HUES64 (cell line): Measurements from ENCODE around the gene GBX1.

Experiments
- H3K27ac ChIP-seq: 2 replicates; pipeline ENCODE4 v1.7.0; 2013; ENCODE audit warnings: low read depth, low read length, inconsistent platforms
- H3K27me3 ChIP-seq: 2 replicates; pipeline ENCODE4 v1.6.1; 2013; ENCODE audit warnings: mild to moderate bottlenecking, low read length; ENCODE audit not compliant: insufficient read depth
- H3K36me3 ChIP-seq: 2 replicates; pipeline ENCODE4 v1.6.1; 2013; ENCODE audit warnings: mild to moderate bottlenecking, low read length; ENCODE audit not compliant: insufficient read depth
- H3K4me1 ChIP-seq: 2 replicates; pipeline ENCODE4 v1.6.1; 2013; ENCODE audit warnings: mild to moderate bottlenecking, low read length, moderate library complexity; ENCODE audit not compliant: insufficient read depth
- H3K4me3 ChIP-seq: 2 replicates; pipeline ENCODE4 v1.5.1; 2013; ENCODE audit warnings: mild to moderate bottlenecking, low read length, moderate library complexity
- H3K9ac ChIP-seq: 2 replicates; pipeline ENCODE4 v1.6.1; 2013; ENCODE audit warnings: mild to moderate bottlenecking, low read depth, low read length
- H3K9me3 ChIP-seq: 2 replicates; pipeline ENCODE4 v1.6.1; 2013; ENCODE audit warnings: low read depth, low read length; ENCODE audit not compliant: insufficient read depth
- WGBS: fragments of 150-250, 120-280 bp; methylation state at CpG from one replicate; pipeline ENCODE4 v1.1.7; 2013; ENCODE audit warnings: missing lambda C conversion rate; 5-methylcytosine and 5-hydroxymethylcytosine counted together

Gene GBX1

DNA sequence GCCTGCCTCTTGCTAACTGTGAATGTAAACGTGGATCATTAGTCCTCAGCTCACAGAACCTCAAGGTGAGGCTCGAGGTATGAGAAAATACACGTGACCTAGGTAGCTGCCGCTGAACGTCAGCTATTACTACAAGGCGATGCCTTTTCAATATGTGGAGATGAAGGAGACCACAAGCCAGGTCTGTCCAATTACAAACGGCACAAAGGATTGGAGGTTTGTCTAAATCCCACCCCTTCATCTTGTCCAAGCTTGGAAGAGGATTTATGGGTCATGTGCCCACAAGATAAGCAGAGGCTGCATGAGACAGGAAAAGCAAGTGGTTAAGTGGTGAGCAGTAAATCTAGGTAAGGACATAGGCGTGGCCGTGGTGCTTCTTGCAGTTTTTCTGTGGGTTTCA is 39.4 kb upstream of the GBX1 start:
- no peak overlapping the region for H3K4me3 ChIP-seq
- H3K9ac ChIP-seq, result no peak overlapping the region
- H3K27ac ChIP-seq, result no peak overlapping the region
- whole genome bisulfite sequencing, result 91% methylated on average over 9 of the region's 9 CpGs
- H3K36me3 ChIP-seq, result 0 out of 2 replicates have a peak, but pooled peaks cover under 1% of the 10 kb centered on the region
- H3K27me3 ChIP-seq, result no peaks in the 10 kb centered on the region
- H3K9me3 ChIP-seq, result no peaks in the 10 kb centered on the region
- H3K4me1 ChIP-seq, result peaks cover 6% of the 10 kb centered on the region

DNA sequence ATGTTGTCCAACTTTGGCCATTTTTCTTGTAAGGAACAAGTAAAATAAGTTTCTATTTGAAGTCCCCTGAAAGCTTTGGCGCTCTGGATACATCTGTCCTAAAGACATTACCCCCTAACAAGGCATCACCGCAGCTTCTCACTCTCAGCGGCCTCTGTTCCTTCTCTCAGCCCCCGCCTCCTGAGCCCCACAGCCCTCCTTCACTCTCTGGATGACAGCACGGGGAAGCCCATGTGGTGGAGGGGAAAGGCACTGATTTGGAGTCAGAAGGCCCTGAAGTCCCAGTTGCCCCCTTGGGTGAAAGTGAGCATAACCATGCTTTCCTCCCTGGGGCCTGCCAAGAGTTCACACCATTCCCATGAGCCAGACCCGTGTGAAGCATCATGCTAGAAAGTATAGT is 38.2 kb upstream of the GBX1 start:
- WGBS, result 72% methylated on average over 6 of the region's 6 CpGs
- Histone ChIP-seq H3K9ac (no peak overlapping the region), H3K4me3 (no peak overlapping the region), H3K27me3 (no peaks in the 10 kb centered on the region), H3K9me3 (no peaks in the 10 kb centered on the region), H3K4me1 (peaks cover 4% of the 10 kb centered on the region), H3K36me3 (no peaks in the 10 kb centered on the region), H3K27ac (no peak overlapping the region)

DNA sequence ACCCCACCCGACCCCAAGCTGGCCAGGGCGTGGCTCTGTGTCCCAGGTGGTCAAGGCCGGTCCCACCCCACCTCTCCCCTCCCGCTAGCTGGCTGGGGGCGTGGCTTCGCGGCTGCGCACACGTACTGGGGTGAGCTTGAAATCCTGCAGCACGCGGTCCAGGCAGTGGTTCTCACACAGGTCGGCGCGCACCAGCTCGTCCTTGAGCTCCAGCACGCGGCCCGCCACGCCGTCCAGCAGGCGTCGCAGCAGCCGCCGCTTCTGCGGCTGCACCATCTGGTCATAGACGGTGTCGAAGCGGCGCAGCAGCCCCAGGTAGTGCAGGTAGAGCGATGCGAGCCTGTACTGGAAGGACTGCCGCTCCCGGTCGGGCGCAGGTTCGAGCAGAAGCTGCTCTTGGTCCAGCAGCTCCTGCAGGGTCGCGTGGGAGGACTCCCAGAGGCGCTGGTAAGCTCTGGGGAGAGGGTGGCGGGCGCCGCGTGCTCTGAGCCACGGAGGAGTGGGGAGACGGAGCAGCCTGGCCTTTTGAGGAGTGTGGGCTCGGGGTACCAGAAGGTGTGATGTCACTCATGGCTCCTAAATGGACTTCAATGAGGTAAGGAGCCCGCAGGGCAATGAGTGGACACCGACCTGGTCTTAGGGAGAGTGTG is 37.0 kb upstream of the GBX1 start:
- H3K9ac ChIP-seq, result no peak overlapping the region
- 91% methylated on average over 48 of the region's 48 CpGs for WGBS
- peaks cover 3% of the 10 kb centered on the region; the same call in 1 of the 2 replicates for H3K4me1 ChIP-seq
- no peak overlapping the region for H3K4me3 ChIP-seq
- no peaks in the 10 kb centered on the region for H3K27me3 ChIP-seq
- H3K9me3 ChIP-seq, result no peaks in the 10 kb centered on the region
- no peaks in the 10 kb centered on the region for H3K36me3 ChIP-seq
- H3K27ac ChIP-seq, result no peak overlapping the region

DNA sequence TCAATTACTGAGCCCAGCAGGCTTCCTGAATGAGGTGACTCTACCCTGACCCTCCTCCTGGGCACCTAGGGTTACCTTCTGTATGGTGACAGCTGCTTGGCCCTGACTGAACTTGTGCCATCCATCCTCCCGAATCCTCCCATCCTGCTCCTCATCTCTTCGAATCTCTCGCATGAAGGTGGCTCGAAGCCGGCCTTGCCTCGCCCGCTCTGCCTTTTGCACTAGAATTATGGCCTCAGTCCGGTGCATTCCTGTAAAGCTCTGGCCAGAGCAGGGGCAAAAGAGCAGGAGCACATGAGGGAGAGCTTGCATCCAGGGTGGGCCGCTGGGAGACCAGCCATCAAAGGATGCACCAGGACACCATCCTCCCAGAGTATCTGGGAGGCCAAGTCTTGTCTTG is 35.3 kb upstream of the GBX1 start:
- peaks cover 3% of the 10 kb centered on the region; the same call in 1 of the 2 replicates for H3K4me1 ChIP-seq
- H3K27ac ChIP-seq, result no peak overlapping the region
- H3K9ac ChIP-seq, result no peak overlapping the region
- H3K36me3 ChIP-seq, result no peaks in the 10 kb centered on the region
- no peak overlapping the region for H3K4me3 ChIP-seq
- WGBS, result 94% methylated on average over 9 of the region's 9 CpGs
- no peaks in the 10 kb centered on the region for H3K9me3 ChIP-seq
- H3K27me3 ChIP-seq, result no peaks in the 10 kb centered on the region

DNA sequence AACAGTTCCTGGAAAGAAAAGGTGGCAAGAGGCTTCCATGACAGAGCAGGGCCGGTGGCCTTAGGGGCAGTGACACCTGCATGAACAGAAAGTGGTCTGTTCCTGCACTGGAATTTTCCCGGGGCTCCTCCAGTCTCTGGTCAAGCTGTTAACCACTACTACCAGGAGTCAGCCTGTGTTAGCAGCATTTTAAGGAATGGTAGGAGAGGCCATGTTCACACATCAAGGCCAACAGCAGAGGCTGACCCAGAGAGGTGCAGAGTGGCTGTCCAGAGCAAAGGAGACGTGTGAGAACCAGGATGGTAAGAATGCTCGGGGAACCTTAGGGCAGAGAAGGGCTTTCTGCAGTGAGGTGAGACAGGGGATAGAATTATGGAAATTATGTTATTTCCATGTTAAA is 34.3 kb upstream of the GBX1 start:
- Histone ChIP-seq H3K27me3 (no peaks in the 10 kb centered on the region), H3K27ac (no peak overlapping the region), H3K9me3 (no peaks in the 10 kb centered on the region), H3K36me3 (no peaks in the 10 kb centered on the region), H3K4me1 (peaks cover 3% of the 10 kb centered on the region; the same call in 1 of the 2 replicates), H3K9ac (no peak overlapping the region), H3K4me3 (no peak overlapping the region)
- 90% methylated on average over 4 of the region's 4 CpGs for WGBS

DNA sequence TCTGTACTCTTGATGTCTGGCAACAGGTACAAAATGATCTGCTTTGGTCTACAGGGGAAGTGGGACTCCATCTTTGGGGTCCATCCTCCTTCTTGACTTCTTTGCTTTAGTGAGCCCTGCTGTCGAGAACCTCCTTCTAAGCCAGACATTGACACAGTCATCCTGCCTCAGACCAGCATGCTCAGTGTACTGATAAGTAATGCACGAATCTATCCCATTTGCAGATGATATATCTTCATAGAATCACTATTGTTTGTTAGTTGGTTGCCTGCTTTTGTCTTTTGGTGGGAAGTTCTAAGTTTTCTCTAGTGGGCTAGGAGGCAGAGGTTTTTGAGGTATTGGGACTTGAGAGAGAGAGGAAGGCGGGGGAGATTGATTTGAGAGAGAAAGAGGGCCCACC is 33.9 kb upstream of the GBX1 start:
- Histone ChIP-seq H3K9me3 (no peaks in the 10 kb centered on the region), H3K27ac (no peak overlapping the region), H3K4me3 (no peak overlapping the region), H3K27me3 (no peaks in the 10 kb centered on the region), H3K9ac (no peak overlapping the region), H3K36me3 (no peaks in the 10 kb centered on the region), H3K4me1 (peaks cover 3% of the 10 kb centered on the region; the same call in 1 of the 2 replicates)
- 84% methylated on average over 3 of the region's 3 CpGs for WGBS

DNA sequence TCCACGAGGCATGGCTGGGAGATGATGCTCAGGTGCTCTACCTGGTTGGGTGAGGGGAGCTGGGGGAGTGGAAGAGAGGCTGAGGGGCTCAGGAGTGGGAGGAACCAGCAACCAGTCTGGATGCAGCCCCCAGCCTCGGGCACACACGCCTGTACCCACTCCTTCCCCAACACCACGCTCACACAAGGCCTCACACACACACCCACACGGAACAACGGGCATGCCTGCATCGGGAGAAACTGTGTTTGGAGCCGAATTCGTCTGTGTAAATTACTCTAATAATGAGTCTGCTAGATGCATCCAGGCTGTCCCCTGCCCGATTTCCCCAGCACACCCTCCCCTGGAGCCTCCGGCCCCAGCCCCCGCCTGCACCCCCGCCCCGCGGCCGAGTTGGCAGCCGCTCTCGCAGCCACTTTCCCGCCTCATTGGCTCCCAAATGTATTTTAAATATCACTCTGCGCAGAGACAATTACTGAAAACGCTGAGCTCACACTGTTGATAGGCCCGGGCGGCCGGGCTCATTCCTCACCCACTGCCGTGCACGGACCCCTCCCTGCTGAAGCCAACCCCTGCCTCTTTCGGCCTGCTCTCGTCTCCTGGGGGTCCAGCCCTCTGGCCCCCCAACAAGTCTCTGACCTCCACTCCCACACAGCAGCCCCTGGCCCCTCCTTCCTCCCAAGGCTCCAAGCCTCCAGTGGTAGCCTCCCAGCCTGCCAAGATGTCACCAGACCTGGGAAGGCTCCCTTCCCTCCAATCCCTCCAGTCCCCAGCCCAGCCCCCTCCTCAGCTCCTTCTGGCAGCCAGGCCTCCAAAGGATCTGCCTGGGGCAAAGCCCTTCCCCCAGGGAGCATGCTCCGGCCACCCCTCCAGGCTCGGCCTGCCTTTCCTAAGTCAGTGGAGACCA is 31.7 kb upstream of the GBX1 start:
- no peaks in the 10 kb centered on the region for H3K9me3 ChIP-seq
- H3K27me3 ChIP-seq, result 0 out of 2 replicates have a peak, but pooled peaks cover 3% of the 10 kb centered on the region
- WGBS, result 77% methylated on average over 30 of the region's 30 CpGs
- no peak overlapping the region for H3K4me3 ChIP-seq
- peaks cover 3% of the 10 kb centered on the region; the same call in 1 of the 2 replicates for H3K4me1 ChIP-seq
- no peaks in the 10 kb centered on the region for H3K36me3 ChIP-seq
- H3K9ac ChIP-seq, result no peak overlapping the region
- H3K27ac ChIP-seq, result no peak overlapping the region

DNA sequence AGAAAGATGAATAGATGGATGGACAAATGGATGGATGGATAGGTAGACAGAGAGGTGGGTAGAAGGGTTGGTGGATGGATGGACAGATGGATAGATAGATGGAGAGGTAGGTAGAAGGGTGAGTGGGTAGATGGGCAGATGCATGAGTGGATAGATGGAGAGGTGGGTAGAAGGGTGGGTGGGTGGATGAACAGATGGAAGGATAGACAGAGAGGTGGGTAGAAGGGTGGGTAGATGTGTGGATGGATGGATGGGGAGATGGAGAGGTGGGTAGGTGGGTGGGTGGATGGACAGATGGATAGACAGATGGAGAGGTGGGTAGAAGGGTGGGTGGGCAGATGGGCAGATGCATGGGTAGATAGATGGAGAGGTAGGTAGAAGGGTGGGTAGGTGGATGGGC is 30.4 kb upstream of the GBX1 start:
- Histone ChIP-seq H3K9me3 (no peaks in the 10 kb centered on the region), H3K4me3 (no peak overlapping the region), H3K9ac (no peak overlapping the region), H3K27ac (no peak overlapping the region), H3K36me3 (no peaks in the 10 kb centered on the region), H3K4me1 (peaks cover 3% of the 10 kb centered on the region; the same call in 1 of the 2 replicates), H3K27me3 (0 out of 2 replicates have a peak, but pooled peaks cover 3% of the 10 kb centered on the region)

DNA sequence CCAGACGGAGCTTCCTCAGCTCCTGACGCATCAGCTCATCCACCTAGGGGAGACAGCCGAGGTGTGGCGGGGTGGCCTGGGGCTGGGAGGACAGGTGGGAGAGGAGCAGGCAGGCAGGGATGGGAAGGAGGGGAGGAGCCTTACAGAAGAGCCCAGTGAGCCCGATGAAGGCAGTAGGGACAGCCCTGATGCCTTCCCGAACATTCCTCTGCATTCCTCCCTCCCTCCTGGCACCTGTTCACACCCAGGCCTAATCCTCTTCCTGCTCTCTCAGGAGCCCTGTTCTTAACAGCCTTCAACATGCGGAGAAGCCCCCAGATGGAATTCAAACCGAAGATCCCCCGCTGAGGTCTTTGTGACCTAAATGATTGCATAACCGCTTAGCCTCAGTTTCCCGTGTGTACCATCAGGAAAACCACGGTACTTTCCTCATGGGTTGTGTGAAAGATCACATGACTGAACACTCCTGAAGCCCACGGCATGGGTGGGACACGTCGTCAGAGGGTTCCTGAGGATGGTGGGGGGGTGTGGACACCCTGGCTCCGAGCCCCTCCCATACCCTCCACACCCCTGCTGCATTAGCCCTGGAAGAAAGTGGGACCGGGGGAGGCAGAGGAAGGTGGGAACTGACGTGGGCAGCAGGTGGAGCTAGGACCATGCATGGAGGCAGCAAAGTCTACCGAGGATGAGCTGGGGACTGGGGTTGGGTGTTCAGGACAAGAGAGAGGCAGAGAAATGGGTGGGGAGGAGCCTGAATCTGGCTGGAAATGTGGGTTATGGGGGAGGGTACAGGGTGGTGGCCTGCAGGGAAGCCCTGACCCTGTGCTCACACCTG is 28.3 kb upstream of the GBX1 start:
- H3K4me1 ChIP-seq, result peaks cover 3% of the 10 kb centered on the region; the same call in 1 of the 2 replicates
- H3K27me3 ChIP-seq, result 0 out of 2 replicates have a peak, but pooled peaks cover 3% of the 10 kb centered on the region
- H3K36me3 ChIP-seq, result no peaks in the 10 kb centered on the region
- H3K27ac ChIP-seq, result no peak overlapping the region
- 71% methylated on average over 16 of the region's 19 CpGs for WGBS
- no peaks in the 10 kb centered on the region for H3K9me3 ChIP-seq
- H3K4me3 ChIP-seq, result no peak overlapping the region
- H3K9ac ChIP-seq, result no peak overlapping the region

DNA sequence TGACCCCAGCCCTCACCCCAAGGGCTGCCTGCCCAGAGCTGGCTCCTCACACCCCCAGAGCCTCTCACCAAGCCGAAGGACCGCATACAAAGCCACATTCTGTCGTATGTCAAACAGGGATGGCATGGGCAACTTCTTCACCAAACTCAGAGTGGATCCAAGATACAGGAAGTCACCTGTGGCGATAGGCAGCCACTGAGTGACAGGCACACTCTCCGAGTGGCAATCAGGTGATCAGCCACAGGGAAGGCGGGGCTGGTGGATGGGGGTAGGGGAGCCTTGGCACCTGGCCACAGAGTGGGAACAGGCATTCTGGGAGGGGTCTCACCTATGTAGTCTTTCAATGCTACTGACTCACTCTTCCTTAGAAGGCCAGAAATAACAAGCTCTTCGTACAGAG is 26.7 kb upstream of the GBX1 start:
- 90% methylated on average over 7 of the region's 7 CpGs for WGBS
- Histone ChIP-seq H3K9ac (no peak overlapping the region), H3K36me3 (no peaks in the 10 kb centered on the region), H3K27me3 (0 out of 2 replicates have a peak, but pooled peaks cover 3% of the 10 kb centered on the region), H3K4me1 (no peaks in the 10 kb centered on the region), H3K4me3 (no peak overlapping the region), H3K9me3 (no peaks in the 10 kb centered on the region), H3K27ac (no peak overlapping the region)
